GM19372 (cell line): ENCODE results near the gene F2RL1.
"Not testable (repeated sequence)": the region's sequence is repeated elsewhere in the genome, so short reads cannot be mapped to it uniquely, and the experiment has no call there.

Experiments used
- ATAC-seq: cut with Tn5 transposase; IDR thresholded peaks from one replicate; pipeline ENCODE4 v1.9.1; 2021; ENCODE audit warnings: mild to moderate bottlenecking, low read depth, moderate library complexity; ENCODE audit not compliant: unreplicated experiment

F2RL1 gene

GRCh38 chr5:76805821-76806505 is 12.9 kb upstream of the F2RL1 start:
- no peak for ATAC-seq

- no peak for ATAC-seq
These were observed 11.5 kb upstream of the F2RL1 start for GRCh38 chr5:76807296-76807695.

- no peak for ATAC-seq
These were observed 10.6 kb upstream of the F2RL1 start for GRCh38 chr5:76808141-76808691.

GRCh38 chr5:76809141-76809540 is 9.7 kb upstream of the F2RL1 start:
- no peak for ATAC-seq

GRCh38 chr5:76810236-76810635 is 8.6 kb upstream of the F2RL1 start:
- ATAC-seq: no peak

- ATAC-seq: no peak
These were observed 7.6 kb upstream of the F2RL1 start for GRCh38 chr5:76811214-76811613.

- not testable (repeated sequence) for ATAC-seq
These were observed 6.6 kb upstream of the F2RL1 start for GRCh38 chr5:76812209-76812608.

- no peak for ATAC-seq
These were observed 4.8 kb upstream of the F2RL1 start for GRCh38 chr5:76813982-76814562.

GRCh38 chr5:76816110-76816831 is 2.6 kb upstream of the F2RL1 start:
- no peak for ATAC-seq

- ATAC-seq: no peak
These were observed 1.2 kb downstream of the F2RL1 start for GRCh38 chr5:76819851-76820525.

- ATAC-seq: no peak
These were observed 1.7 kb downstream of the F2RL1 start for GRCh38 chr5:76820526-76820890.

GRCh38 chr5:76821136-76821535 is 2.3 kb downstream of the F2RL1 start:
- no peak for ATAC-seq

GRCh38 chr5:76822105-76822731 is 3.4 kb downstream of the F2RL1 start:
- ATAC-seq: not testable (repeated sequence)

- ATAC-seq: not testable (repeated sequence)
These were observed 7.6 kb downstream of the F2RL1 start for GRCh38 chr5:76826416-76826815.

- no peak for ATAC-seq
These were observed 12.3 kb downstream of the F2RL1 start for GRCh38 chr5:76831110-76831452.

GRCh38 chr5:76836181-76836580 is 17.4 kb downstream of the F2RL1 start:
- ATAC-seq: no peak

GRCh38 chr5:76836585-76836984 is 17.8 kb downstream of the F2RL1 start:
- ATAC-seq: no peak

GRCh38 chr5:76838481-76839261 is 19.8 kb downstream of the F2RL1 start:
- no peak for ATAC-seq

- ATAC-seq: no peak
These were observed 22.5 kb downstream of the F2RL1 start for GRCh38 chr5:76841361-76841760.

GRCh38 chr5:76845890-76846289 is 27.1 kb downstream of the F2RL1 start:
- ATAC-seq: no peak
